Endothelial cell of umbilical vein (primary cell): ENCODE measurements around the gene HTR3C.

ENCODE experiments used
- EZH2 ChIP-seq: IDR thresholded peaks from 2 replicates; pipeline ENCODE4 v1.6.1; 2012; ENCODE audit warnings: borderline replicate concordance, low read depth, mild to moderate bottlenecking, moderate library complexity, low read length, inconsistent platforms; ENCODE audit not compliant: severe bottlenecking
- FOS ChIP-seq: IDR thresholded peaks from 2 replicates; pipeline ENCODE4 v1.6.1; 2011; ENCODE audit warnings: mild to moderate bottlenecking, low read length, moderate library complexity, borderline replicate concordance; ENCODE audit not compliant: insufficient read depth
- JUN ChIP-seq: IDR thresholded peaks from 2 replicates; pipeline ENCODE4 v1.6.1; 2011; ENCODE audit warnings: borderline replicate concordance, low read depth; ENCODE audit not compliant: insufficient read length, insufficient read depth
- MYC ChIP-seq: IDR thresholded peaks from one replicate; pipeline ENCODE4 v1.6.1; 2011; ENCODE audit warnings: mild to moderate bottlenecking, low read depth, low read length
- POLR2A ChIP-seq: IDR thresholded peaks from 2 replicates; pipeline ENCODE4 v1.6.1; 2012; ENCODE audit warnings: low read depth, mild to moderate bottlenecking, control low read depth, low read length
- POLR2AphosphoS5 ChIP-seq: IDR thresholded peaks from 2 replicates; pipeline ENCODE4 v1.6.1; 2012; ENCODE audit warnings: low read depth, mild to moderate bottlenecking, control low read depth, low read length, moderate library complexity; ENCODE audit not compliant: insufficient read depth
- TF ChIP-seq, protein P1 (sequence below), 2 donors: IDR thresholded peaks; 1 replicate in 1 of 2; 2 replicates in 1 of 2; pipeline ENCODE4 v1.5.1; 2011; ENCODE audit warnings: low read length in 2 of 2, mild to moderate bottlenecking in 2 of 2, moderate library complexity in 2 of 2, control low read depth in 1 of 2, inconsistent platforms in 1 of 2, low read depth in 1 of 2; ENCODE audit not compliant: insufficient read depth in 1 of 2; ENCODE audit errors: extremely low read depth in 1 of 2
- TF ChIP-seq, protein P2 (sequence below): IDR thresholded peaks from 2 replicates; pipeline ENCODE4 v1.6.1; 2011; ENCODE audit not compliant: insufficient read depth, insufficient read length

DNA sequence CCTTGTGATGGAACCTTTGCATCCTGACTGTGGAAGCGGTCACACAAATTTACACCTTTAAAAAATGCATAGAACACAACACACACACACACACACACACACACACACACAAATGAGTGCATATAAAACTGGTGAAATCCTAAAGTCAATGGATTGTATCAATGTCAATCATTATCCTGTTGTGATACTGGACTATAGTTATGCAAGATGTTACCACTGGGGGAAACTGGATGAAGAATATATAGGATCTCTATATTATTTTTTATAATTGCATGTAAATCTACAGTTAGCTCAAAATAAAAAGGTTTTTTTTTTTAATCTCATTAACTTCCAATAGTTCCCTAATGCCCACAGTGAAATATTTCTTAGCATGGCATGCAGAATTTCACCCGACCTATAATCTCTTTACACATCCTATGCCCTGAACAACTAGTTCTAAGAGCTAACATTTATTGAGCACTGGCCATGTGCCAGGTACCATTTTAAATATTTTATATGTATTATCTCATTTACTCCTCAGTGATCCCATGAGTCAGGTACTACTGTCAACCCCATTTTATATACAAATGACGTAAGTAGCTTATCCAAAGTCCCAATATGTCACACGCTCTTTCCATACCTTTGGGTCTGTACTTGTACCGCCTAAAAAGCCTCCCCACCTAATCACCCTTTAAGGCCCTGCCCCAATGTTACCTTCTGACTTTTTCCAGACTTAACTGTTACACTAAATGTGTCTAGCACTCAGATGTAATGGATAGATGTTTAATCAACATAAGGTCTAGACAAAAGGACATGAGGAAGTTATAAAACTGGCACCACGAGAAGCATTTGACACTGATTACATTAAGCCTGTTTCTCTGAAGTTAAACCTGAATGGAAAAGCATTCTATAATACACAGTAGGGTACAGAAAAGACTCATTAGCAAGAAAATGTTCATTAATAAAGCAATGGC is 40.6 kb upstream of the HTR3C start:
- TF ChIP-seq, protein P1, sequence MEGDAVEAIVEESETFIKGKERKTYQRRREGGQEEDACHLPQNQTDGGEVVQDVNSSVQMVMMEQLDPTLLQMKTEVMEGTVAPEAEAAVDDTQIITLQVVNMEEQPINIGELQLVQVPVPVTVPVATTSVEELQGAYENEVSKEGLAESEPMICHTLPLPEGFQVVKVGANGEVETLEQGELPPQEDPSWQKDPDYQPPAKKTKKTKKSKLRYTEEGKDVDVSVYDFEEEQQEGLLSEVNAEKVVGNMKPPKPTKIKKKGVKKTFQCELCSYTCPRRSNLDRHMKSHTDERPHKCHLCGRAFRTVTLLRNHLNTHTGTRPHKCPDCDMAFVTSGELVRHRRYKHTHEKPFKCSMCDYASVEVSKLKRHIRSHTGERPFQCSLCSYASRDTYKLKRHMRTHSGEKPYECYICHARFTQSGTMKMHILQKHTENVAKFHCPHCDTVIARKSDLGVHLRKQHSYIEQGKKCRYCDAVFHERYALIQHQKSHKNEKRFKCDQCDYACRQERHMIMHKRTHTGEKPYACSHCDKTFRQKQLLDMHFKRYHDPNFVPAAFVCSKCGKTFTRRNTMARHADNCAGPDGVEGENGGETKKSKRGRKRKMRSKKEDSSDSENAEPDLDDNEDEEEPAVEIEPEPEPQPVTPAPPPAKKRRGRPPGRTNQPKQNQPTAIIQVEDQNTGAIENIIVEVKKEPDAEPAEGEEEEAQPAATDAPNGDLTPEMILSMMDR (IDR thresholded peaks at IDR 0.05; ENCODE audit: extremely low read depth in 1 of 2, insufficient read depth in 1 of 2, low read depth in 1 of 2, low read length in 2 of 2): no peak
- TF ChIP-seq POLR2A (no peak), EZH2 (no peak), JUN (no peak), POLR2AphosphoS5 (no peak), MYC (no peak), FOS (no peak)
- TF ChIP-seq, protein P2, sequence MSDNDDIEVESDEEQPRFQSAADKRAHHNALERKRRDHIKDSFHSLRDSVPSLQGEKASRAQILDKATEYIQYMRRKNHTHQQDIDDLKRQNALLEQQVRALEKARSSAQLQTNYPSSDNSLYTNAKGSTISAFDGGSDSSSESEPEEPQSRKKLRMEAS: no peak
